Eye (tissue), 1 donor: Measurements from ENCODE around the gene MRPL36.
"Not testable (repeated sequence)": the region's sequence is repeated elsewhere in the genome, so short reads cannot be mapped to it uniquely, and the experiment has no call there.

Experiments
- DNase-seq: peaks from one replicate; pipeline ENCODE4 v3.0.0-alpha.2; 2015

Gene MRPL36

DNA sequence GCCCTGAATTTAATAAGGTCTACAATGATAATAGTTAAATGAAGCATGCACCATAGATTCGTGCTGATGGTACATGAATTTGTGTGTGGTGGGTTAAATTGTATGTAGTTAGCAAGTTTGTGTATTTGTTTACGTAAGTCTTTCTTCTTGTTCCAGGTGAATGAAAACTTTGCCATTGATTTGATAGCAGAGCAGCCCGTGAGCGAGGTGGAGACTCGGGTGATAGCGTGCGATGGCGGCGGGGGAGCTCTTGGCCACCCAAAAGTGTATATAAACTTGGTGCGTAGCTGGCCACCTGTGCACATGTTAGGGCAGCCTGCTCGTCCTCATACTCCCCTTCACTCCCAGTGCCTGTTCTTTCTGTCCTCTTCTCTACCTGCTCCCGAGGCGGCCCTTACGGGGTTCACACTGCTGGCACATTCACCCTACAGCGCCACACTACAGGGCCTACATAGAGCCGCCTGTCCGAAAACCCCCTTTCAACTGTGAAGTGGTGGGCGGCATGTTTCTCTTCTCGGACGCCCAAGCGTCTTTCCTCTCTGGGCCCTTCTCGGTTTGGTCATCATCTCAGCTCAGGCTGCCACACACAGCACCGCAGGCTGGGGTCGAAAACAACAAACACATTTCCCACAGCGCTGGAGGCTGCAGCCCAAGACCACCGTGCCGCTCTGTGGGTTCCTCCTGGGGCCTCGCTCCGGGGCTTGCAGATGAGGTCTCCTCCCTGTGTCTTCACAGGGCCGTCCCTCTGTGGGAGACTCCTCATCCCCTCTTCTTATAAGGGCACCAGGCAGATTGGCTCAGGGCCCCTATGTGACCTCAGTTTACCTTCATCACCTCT lies 14.8 kb upstream of the MRPL36 start:
- no peak for DNase-seq

DNA sequence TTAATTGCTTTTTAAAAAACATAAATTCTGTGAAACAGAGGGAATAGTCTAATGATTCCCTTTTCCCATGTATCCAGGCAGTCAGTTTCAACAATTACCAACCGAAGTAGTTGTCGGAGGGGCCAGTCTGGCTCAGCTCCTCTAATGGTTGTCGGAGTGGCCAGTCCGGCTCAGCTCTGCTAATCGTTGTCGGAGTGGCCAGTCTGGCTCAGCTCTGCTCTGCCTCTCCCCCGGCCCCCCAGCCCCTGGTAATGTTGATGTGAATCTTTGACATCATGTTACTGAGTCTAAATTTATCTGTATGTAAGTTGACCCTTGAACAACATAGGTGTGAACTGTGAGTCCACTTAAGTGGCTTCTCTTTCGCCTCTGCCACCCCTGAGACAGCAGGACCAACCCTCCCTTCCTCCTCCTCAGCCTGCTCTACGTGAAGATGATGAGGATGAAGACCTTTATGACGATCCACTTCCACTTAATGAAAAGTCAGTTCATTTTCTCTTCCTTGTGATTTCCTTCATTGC lies 11.0 kb upstream of the MRPL36 start:
- no peak for DNase-seq

DNA sequence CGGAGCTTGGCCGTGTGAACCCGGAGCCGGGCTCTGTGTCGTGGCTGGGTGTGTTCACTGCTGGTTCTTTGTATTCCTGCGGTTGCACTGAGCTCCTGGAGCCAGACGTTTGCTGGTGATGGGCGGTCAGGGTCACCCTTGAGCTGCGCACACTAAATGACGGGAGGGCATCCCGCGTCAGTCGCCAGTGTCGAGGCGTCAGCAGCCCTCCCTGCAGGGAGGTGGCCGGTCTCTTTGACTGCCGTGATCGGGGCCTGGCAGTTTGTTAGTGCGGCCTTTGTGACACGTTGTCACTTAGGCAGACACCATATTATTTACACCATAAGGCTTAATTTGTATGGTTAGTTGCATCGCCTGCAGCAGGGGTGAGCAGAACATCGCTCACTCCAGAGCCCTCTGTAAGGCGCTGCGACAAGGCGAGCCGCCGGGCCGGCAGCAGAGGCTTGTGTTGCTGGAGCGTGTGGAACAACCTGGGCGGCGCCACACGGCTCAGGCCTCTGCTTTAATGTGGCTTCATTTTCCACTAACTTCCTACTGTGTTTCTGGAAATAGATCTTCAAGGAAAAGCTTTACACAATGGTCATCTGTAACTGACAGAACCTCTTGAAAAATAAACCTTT lies 9.9 kb upstream of the MRPL36 start:
- DNase-seq = no peak

DNA sequence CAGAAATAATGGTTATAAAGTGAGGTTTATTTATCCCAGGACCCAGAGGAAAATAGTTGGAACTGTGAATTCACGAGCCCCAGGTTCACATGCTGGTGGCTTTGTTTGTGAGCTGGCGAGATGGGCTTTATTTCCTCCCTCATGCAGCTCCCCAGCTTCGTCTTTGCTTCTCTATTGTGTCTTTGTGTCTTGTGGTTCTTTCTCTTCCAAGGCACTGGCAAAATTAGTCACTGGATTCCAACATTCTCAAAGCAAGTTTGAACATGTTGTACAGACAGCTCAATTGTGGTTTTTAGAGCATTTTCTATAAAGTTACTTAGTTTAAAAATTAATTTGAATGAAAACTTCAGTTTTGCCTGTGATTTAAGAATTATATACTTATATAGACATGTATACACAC lies 8.8 kb upstream of the MRPL36 start:
- no peak for DNase-seq

DNA sequence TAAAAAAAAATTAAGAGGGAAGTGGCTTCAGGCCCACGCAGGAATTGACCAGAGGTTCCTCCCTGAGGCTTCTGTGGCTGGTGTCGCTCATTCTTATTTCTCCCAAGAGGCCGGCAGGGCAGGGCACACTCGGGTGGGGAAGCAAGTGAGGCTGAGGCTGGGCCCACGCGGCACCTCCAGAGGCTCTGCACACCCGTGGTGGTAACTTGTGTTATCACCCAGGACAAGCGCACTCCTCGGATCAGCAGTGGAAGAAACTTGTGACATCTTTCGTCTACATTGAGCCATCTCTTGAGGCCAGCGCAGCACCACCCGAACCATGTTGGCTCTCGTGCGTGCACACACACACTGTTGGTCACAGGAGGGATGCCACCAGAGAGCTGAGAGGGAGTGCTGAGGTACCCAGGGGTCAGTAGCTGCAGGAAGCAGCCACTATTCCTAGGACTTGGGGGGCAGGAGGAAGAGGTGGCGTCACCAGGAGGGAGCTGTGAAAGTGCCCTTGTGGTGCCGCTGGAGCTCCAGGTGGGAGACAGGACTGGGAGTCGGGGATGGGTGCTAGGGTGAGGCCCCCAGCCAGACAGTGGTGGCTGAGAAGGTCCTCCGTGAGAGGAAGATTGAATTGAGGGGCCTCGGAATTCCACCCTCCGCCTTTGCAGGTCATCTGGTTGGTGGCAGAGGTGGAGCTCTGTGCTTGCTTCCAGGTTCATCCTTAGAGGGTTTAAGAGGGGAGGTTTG lies 8.0 kb upstream of the MRPL36 start:
- no peak for DNase-seq

DNA sequence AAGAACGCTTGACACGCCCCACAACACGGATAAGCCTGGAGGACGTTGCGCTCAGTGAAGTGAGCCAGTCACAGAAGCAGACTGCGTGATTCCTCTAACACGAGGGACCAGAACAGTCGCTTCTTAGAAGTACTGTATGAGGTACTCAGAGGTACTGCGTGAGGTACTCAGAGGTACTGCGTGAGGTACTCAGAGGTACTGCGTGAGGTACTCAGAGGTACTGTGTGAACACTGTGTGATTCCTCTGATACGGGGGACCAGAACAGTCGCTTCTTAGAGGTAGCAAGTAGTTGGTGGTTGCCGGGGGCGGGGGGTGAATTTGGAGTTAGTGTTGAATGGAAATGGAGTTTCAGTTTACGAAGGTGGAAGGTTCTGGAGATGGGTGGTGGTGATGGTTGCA lies 7.3 kb upstream of the MRPL36 start:
- no peak for DNase-seq

DNA sequence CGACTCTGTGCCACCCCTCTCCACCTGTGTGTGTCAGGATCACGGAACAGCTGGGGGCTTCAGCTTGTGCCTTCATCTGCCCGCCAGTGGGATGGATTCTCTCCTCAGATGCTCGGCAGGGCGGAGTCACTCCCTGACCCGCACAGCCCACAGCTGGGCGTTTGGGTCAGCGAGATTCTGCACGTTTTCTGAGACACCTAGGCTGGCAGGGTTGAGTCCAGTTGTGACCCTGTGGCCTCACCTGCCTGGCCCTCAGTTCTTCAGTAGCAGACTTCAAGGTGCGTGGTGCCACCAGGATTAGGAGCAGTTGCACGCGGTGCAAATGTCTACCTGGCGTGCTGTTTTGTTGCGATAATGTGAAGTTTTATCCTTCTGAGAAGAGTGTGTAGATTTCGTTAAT lies 6.6 kb upstream of the MRPL36 start:
- no peak for DNase-seq

DNA sequence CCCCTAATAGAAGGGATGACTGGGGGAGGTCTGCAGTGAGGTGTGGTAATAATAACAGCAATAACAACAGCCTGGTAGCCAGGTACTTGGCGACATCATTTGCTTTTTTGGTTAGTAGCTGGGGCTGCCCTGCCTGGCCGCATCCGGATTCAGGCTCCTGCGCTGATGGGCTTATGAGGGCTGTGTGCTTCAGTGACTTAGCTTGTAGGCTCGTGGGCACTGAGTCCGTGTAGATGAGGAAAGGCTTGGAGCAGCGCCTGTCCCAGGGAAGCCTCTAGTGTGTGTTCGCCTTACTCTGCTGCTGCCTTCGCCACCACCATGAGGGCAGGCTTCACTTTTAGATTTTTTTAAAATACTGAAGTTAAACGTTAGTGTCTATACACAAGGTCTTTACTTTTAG lies 6.1 kb upstream of the MRPL36 start:
- DNase-seq = no peak

DNA sequence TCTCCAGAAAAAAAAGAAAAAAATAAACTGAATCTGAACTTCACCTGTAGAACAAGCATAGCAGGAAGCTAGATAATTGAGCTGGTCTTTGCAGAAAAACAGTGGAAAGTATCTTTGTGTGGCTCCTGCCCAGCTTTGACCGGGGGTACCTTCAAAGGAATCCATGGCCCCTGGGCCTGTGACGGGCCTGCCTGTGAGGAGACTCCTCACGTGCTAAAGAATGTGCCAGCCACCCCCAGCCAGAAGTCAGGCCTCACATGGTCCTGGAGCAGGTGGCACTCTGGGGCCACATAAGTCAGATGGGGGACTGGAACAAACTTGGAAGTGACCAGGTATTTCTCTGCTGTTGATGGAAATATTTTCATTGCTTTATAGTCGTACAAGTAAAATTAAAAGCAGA lies 5.7 kb upstream of the MRPL36 start:
- no peak for DNase-seq

DNA sequence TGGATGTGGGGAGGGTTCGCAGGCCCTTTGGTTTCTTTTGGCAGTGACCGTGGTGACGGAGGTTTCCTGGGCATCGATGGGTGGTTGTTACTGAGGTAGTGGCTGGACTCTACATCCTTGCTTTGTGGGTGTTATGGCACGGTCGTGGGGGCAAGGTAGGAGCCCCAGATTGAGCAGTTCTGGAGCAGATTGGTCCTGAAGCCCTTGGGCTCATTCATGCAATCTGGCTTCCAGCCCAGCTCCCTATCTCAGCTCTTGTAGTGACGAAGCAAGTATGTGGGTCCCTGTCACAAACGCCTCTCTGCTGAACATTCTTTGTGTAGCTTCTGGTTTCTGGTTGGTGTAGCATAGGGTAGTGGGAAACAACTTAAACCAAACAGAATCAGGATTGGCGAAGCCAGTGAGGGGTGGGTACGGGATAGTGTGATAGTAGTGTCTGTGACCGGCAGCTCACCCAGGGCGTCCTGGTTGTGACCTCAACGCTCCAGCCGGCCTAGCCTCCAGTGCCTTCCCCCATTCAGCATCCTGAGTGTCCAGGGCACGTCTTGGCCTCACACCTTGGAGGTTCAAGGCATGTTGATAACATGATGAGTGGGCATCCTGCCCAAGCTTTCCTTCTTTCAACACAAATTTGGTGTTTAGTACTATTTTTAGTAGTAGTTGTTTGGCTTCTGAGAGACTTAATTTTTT lies 4.5 kb upstream of the MRPL36 start:
- no peak for DNase-seq

DNA sequence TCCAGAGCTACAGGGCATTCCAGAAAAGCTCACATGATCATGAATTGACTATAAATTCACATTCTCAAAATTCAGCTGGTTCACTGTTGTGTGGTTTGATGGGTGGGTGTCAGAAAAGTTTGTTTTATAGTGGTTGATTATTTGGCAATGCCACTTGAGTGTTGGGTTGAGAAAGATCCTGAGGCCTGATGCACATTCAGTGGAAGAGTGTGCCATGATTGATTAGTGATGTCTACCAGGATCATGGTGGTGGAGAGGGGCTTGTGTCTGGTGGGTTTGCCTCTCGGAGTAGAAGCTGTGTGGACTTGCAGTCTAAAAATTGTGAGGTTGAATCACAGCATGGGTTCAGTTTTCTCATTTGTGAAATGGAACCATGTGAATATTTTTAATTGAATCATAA lies 3.6 kb upstream of the MRPL36 start:
- no peak for DNase-seq

DNA sequence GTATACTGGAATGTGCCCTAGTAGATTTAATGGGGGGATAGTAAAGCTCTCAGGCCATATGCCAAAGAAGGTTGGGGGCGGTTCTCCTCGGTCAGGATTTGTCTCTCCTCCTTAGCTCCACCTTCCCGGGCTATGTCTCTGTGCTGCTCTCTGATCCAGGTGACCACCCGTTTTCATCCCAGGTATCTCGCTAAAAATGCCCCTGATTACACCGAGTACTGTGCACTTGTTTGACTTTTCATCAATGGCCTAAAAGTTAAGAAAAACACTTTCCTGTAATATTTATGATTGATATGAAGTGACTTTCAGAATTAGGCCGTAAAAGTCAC lies 2.3 kb upstream of the MRPL36 start:
- DNase-seq = no peak

DNA sequence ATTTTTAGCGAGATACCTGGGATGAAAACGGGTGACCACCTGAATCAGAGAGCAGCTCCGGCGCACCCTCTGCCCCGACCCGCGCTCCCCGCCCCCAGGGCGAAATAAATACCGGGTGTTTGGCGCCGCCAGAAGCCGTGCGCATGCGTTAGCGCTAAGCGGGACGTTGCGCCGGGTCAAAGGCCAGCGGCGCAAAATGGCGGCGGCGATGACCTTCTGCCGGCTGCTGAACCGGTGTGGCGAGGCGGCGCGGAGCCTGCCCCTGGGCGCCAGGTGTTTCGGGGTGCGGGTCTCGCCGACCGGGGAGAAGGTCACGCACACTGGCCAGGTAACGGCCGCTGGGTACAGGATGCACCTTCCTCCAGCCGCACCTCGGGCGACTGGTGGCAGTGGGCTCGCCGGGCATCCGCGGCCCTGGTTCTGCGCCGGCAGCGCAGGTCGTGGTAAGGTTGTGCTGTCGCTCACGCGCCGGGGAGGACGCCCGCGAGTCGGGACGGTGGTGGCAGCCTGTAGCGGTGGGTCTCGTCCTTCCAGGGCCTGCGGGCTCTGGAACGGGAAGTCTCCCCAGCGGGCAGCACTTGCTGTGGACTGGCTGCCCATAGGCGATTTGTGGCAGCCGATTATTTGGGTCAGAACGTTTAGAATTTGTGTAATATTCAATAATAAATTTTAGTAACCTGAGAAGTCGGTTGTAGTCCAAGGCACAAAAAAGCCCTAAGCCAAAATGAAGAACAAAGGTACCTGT lies 1.8 kb upstream of the MRPL36 start, which contains the start of gene NDUFS6:
Gene NDUFS6 (plus strand): TSS at position 186 of the 745 bp plus-strand sequence. CDS start 11 bp downstream, at position 197.
- no peak for DNase-seq

DNA sequence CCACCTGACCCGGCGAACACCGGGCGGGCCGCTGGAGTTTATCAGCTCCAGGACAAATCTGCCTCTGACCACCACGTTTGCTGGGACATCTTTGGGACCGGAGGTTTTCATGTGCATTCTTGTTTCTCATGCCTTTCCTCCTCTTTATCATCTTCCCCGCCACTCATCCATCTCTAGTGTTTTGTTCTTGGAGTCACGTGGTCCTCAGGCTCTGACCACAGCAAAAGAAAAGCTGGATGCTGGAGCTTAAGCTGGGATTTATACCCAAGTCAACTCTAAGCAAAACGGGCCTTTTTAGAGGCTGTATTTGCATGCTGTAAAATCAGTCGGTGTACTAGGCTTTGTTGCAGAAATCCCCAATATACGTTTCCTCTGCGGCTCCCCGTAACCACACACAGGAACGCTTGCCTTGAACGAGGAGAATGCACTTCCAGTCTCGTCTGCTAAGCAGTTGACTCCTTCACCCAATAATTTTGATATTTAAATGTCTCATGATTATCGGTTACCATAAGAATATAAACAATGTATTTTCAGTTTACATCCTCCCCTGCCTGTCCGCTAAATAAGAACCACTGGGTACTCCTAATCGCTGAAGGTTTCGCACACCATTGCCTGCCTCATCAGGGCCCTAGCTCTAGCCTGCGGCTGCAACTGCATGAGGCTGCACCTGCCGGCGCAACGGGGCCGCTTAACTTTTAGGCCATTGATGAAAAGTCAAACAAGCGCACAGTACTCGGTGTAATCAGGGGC lies 1.0 kb upstream of the MRPL36 start:
- peak; percentile 89 for DNase-seq

DNA sequence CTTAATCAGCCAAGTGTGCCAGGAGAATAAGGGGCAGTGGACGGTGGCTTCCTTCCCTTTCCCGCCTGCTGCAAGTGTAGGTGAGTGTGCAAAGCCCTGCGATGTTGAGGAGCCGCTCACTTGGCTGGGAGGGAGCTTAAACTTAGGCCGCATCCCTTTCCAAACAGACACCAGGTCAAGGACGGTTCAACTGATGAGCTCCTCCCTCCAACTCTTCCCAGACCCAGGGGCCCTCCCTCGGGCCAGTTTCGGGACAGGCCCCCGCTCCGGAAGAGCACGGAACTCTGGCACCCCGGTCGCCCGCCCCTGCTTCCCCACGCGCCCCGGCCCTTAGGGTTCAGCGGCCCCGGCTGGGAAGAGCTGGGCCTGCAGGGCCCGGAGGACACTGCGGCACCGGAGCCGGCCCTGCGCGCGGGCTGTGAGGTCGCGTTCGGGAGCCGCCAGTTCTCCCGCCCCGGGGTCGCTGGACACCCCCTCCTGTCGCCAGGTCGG lies 481 bp downstream of the MRPL36 start:
- DNase-seq = no peak

DNA sequence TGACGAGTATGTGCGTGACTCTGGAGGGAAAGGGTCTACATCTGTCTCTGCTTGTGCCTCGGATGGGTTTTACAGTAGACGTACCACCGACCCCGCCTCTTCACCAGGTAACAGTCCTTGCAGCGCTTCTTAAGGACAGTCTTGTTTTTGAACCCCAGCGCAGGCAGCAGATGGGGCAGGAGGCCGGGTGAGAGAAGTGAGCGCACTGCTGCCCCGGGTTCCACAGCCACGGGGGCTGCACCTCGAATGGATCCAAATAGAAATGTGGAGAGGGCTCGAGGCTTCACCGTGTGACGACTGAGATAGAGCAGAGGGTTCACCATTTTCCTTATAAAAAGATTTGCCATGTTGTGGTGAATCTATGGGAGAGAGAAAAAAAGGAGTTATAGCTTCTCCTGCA lies 1.0 kb downstream of the MRPL36 start:
- not testable (repeated sequence) for DNase-seq

DNA sequence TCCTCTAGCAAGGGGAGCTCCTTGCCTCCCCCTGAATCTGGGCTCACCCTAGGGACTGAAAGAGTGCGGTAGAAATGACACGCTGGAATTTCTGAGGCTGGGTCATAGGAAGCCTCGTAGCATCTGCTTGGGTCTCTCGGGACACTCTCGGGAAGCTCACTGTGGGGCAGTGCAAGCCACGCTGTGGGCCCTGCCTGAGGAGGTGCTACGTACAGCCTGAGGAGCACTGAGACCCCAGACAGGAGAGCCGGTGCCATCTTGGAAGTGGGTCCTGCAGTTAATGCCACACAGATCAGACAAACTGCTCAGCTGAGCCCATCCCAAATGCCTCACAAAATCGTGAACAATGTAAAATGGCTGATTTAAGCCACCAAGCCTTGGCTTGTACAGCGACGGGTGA lies 1.8 kb downstream of the MRPL36 start:
- no peak for DNase-seq

DNA sequence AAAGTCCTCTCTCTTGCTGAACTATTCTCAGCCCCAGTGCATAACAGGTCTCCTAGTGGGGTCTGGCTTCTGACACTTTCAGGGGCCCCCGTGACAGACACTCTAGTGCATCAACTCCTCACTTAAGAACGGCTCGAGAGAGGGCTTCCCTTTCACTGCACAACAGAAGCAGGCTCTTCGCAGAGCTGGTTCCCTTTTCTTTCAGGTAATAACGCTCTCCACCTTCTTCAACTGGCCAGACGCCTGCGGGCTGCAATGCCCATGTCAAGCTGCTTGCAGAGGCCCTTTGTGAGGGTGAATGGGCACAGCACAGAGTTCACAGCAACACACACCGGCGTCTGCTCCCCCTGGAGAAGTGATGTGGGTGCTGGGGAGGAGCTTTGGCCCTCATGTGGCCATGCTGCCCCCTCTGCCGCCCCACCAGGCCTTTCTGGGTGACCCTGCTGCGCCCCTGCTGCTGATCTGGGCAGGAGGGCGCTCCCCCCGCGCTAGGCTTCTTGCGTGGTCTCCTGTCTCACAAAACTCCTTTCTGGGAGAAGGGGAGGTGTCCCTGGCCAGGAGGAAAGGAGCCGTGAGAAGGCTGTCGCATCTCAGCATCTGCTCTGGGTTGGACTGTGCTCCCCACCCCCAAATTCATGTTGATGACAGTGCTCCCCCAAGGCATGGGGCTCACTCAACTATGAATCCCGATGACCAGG lies 2.4 kb downstream of the MRPL36 start:
- DNase-seq = no peak

DNA sequence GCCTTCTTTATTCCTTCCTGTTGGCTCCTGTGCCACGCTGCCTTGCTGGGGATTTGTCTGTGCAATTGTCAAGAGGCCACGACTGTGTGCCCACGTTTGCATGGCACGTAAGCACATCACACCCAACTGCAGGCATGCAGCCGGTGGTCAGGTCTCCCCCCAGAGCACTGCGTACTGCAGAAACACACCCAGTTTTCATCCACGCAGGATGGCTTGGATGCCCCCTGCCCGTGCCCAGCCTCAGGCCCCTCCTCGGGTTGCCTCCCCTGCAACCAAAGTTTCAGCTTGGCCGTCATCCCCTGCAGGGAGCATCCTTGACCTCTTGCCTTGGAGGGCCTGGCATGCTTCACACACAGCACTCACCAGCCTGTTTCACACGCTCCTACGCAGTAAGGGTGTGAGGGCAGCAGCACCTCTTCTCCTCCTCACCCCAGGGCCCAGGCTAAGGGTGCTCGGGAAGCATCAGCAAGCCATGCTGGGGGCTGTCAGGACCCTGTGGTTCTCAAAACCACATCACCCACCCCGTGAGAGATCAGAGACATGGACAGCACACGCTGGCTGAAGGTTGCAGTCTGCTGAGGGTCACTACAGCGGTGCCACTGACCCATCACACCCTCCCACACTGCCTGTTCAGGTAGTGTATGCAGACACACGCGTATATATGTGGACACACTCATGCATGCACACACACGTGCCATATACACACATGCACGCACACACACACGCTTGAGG lies 3.1 kb downstream of the MRPL36 start:
- no peak for DNase-seq

DNA sequence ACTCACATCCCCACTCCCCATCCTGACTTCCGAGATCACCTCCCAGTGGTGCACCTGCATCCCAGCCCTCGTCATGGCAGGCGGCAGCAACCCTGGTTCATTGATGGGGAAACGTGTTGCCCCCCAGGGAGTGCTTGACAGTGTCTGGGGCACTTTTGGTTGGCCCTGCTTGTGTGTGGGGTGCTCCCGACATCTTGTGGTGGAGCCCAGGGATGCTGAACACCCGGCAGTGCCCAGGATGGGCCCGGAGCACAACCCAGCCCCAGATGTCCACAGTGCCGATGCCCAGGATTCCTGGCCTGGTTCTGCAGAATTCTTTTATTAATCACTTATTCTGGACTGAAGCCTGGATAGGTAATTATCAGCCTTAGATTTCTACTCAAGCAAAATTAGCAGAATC lies 3.7 kb downstream of the MRPL36 start:
- DNase-seq = no peak
